GM21447 (cell line): ENCODE measurements around the gene CLEC3A.
"Not testable (repeated sequence)": the region's sequence is repeated elsewhere in the genome, so short reads cannot be mapped to it uniquely, and the experiment has no call there.

ENCODE experiments used
- ATAC-seq: cut with Tn5 transposase; IDR thresholded peaks from one replicate; pipeline ENCODE4 v1.9.1; 2021; ENCODE audit not compliant: unreplicated experiment

Gene CLEC3A

GRCh38 chr16:78028018-78028417, 5.7 kb downstream of the CLEC3A start:
- no peak for ATAC-seq

- ATAC-seq: no peak
Measured at GRCh38 chr16:78034530-78034929, 12.2 kb downstream of the CLEC3A start.

GRCh38 chr16:78035012-78035411, 12.7 kb downstream of the CLEC3A start:
- ATAC-seq: no peak

- ATAC-seq: no peak
Measured at GRCh38 chr16:78040396-78040795, 18.0 kb downstream of the CLEC3A start.

- no peak for ATAC-seq
Measured at GRCh38 chr16:78045865-78046581, 23.7 kb downstream of the CLEC3A start.

- no peak for ATAC-seq
Measured at GRCh38 chr16:78048319-78048718, 26.0 kb downstream of the CLEC3A start.

GRCh38 chr16:78050734-78051400, 28.5 kb downstream of the CLEC3A start:
- no peak for ATAC-seq

GRCh38 chr16:78057803-78058564, 35.6 kb downstream of the CLEC3A start:
- ATAC-seq: no peak

GRCh38 chr16:78059806-78060205, 37.5 kb downstream of the CLEC3A start:
- not testable (repeated sequence) for ATAC-seq

- ATAC-seq: no peak
Measured at GRCh38 chr16:78060295-78060694, 37.9 kb downstream of the CLEC3A start.

GRCh38 chr16:78060809-78061208, 38.5 kb downstream of the CLEC3A start:
- no peak for ATAC-seq

- ATAC-seq: no peak
Measured at GRCh38 chr16:78065319-78065718, 43.0 kb downstream of the CLEC3A start.

- ATAC-seq: no peak
Measured at GRCh38 chr16:78069913-78070312, 47.6 kb downstream of the CLEC3A start.

GRCh38 chr16:78072275-78072674, 49.9 kb downstream of the CLEC3A start:
- ATAC-seq: no peak

GRCh38 chr16:78075800-78076199, 53.5 kb downstream of the CLEC3A start:
- ATAC-seq: no peak

GRCh38 chr16:78081341-78081740, 59.0 kb downstream of the CLEC3A start:
- ATAC-seq: no peak
